ENCODE measurements around the gene FGFR2.

Gene FGFR2

DNA sequence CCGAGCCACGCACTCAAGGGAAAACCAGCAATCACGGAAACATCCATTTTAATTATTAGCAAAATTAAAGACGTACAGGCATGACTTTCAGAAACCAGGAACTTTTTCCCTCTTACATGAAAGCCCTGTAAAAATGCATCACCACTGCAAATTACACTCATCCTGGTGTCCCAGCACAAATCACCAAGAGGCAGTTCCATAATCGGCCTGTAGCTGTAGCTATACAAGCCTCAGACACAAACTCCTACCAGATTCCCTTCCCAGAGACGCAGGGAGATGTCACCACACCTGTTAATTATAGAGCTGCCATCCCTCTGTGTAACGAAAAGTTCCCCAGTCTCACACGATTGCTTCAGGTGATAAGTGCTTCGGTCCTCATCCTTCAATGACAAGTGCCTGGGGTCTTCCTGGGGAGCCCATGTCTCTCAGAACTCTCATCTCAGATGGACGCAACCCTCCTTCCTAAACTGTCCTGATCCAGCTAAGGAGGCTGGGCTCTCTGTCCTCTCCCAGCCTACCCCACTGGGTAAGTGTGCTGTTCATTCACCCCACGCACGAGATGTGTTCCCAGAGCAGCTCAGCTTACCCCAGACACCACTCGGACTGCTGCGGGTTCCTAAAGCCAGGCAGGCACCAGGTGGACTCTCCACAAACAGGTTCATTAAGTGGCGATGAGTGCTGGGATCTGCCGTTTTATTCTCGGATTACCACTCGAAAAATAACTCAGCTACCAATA lies 5.9 kb downstream of the FGFR2 start:
- no peak for DNase-seq (ENCODE audit: low read depth in 2 of 3, low spot score in 2 of 3)

DNA sequence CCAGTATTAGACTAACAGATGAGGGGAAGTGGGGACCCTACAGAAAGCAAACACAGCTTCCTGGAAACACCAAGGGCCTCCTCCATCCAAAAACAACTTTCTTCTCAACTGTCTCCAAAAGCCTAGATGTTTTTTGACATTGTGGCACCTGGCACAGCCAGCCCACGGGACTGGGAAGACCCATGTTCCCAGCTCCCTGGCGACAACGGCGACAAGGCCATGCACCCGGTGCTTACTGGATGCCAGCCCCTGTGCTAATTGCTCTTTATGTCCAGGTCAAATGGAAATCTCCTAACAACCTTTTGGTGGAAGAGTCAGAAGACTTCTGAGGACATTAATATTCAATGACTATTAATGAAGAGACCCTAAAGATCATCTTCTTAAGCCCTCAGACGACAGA lies 7.1 kb downstream of the FGFR2 start:
- DNase-seq (ENCODE audit: low read depth in 2 of 3, low spot score in 2 of 3): no peak

DNA sequence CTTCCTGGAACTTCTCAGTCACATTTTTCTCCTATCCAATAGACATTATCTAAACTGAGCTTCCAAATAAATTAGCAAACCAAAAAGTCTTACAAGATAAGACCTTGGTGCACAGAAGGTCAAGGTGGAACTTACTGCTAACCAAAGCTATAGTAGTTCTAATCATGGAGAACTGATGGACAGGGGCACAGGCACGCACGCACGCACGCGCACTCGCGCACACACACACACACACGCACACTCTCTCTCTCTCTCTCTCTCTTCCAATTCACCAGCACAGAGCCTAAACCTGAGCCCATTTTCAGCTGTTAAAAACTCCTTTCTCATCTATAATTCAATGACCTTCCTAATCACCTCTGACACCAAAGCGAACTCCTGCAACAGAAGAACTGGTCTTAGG lies 7.5 kb downstream of the FGFR2 start:
- DNase-seq (ENCODE audit: low read depth in 2 of 3, low spot score in 2 of 3): no peak

DNA sequence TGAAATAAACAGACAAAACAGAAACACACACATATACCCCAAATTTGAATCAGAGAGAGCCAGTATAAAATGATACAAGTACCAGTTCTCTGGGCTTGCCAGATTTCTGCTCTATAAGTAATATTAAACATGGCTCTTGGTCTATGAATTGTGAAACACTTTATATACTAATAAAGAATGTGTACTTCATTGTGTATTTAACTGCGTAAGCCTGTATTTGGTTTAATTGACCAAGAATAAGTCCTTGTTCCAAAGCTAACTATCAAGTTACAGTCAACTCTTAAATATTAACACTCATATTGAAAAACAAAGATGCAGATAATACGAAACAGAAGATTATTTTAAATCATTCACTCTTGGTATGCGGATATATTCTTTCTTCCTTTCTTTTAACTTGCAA lies 8.7 kb downstream of the FGFR2 start:
- DNase-seq (ENCODE audit: low read depth in 2 of 3, low spot score in 2 of 3): no peak

DNA sequence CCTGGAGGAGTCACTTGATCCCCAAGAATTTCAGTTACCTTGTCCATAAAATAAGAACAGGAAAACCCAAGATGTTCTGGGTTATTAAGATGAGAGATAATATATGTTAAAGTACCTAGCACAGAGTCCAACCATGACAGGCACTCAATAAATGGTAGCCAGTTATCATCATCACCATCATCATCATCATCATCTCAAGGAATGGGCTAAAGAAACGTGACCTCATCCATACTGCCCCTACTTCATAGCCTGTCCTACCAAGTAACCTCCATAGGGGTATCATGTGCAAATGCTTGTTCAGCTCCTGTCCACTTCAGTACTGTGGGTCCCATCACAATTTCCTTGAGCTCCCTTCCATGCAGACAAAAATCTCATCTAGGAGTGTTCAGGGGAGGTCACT lies 14.4 kb downstream of the FGFR2 start:
- no peak for DNase-seq (ENCODE audit: low read depth in 2 of 3, low spot score in 2 of 3)

DNA sequence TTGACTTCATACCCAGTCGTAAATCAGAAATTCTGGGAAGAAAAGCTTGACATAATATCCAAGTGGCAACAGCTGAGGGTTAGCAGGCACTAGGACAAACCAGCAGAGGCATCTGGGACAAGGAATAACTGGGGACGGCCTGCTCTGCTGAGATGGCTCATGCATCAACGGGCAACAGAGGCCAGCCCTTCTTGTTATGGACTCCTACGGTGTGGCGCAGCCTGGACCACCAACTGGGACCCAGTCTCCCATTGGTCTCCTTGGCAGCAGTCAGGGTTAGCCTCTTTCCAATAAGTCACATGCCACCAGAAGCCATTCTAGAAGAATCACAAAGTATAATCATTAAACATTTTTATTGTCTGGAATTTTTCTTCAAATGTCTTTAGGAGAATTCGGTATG lies 15.0 kb downstream of the FGFR2 start:
- DNase-seq (ENCODE audit: low read depth in 2 of 3, low spot score in 2 of 3): no peak

DNA sequence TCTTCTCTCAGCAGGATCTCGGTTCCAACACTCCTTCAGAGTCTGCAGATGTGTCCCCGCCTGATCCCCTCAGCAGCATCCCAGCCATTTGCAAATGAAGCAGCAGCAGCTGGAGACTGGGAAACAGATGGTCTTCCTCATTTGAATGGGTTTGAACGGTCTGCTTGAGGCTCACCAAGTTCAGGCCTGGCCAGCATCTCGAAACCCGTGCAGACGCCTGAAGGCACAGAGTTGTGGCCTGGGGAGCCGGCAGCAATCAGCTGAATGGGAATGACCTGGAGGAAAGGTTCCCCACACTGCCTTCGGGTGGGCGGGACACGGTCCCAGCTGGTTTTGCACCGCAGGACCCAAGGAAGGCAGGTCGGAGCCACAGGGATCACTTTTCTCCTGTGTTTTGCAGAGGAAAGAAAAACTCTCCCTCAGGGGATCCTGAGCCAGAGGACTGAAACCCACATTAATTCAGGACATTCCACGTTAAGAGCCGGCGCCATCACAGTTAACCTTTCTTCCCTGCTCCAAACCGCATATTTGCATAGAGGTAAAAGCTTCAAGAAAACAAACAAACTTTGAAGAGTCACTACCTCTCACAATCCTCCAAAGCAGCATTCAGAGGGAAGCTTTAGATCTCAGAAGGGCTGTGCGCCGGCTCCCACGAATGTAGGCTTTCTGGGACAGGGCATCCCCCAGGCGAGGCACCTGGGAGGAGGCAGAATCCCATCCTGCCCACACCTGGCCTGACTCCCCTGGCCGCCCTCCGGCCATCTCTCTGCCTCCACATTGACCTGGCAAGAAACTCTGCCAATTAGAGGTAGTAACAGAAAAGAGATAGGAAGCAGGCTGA lies 17.7 kb downstream of the FGFR2 start:
- DNase-seq (ENCODE audit: low read depth in 2 of 3, low spot score in 2 of 3): no peak

DNA sequence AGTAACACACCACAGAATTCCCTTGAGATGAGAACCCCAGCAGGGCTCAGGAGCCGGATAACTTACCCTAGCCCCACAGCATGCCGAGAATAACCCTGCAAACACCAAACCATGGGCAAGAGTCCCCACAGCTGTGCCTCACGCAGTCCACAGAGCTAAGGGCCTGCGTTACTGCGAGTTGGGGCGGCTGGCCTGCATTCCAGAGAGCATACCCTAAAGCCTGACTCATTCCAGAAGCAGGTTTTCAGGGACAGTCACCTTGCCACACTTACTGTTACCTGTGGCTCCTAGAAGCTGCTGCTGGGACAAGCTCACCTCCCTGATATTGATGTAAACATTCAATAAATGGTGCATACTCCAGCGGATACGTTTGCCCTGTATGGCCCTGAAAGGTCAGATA lies 18.6 kb downstream of the FGFR2 start:
- no peak for DNase-seq (ENCODE audit: low read depth in 2 of 3, low spot score in 2 of 3)

DNA sequence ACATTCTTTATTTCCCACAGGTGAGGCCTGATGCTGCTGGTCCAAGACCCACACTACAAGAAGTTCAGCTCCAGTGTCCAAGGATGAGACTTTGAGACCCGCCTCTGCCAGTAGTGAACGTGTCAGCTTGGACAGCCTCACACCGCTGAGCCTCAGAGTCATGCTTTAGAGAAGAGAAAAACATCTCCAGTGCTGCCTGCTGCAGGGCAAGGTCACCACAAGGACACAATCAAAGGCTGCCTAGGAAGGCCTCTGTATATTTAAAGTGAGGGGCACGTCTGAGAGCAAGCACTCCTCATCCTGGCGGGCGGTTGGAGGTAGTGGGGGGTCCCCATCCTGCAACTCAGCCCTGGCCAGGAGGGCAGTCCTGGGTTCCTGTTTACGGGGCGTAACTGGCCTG lies 19.3 kb downstream of the FGFR2 start:
- no peak for DNase-seq (ENCODE audit: low read depth in 2 of 3, low spot score in 2 of 3)

DNA sequence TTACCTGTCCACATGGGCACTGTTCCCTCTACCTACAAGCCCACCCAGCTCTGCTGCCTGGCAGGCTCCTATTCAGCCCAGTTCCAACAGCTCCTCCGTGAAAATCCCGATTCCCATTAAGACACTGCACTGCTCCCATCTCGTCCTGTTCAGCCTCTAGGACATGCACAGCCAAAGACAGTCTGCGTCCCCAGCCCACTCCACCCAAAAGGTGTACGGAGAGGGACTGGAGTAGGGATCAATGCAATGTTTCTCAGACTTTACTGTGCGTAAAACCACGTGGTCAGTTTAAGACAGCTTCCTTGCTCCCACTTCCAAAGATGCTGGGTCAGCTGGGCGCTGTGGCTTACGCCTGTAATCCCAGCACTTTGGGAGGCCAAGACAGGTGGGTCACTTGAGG lies 19.9 kb downstream of the FGFR2 start:
- no peak for DNase-seq (ENCODE audit: low read depth in 2 of 3, low spot score in 2 of 3)

DNA sequence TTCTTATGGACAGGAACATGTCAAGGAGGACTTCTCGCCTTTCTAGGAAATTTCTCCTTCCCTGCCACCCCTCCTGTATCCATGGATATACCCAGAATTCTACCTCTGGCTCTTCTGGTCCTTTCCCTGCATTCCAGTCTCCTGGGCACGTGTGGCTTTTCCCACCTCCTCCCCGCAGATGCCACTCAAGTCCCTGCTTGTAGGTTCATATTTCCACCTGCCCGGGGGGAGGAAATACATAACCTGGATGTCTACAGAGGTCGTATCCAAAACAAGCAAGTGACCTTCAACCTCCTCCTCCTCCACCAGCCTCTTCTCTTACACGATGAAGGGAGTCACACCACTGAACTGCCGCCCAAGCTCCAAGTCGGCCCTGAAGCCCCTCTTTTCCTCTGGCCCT lies 20.7 kb downstream of the FGFR2 start:
- DNase-seq (ENCODE audit: low read depth in 2 of 3, low spot score in 2 of 3): no peak

DNA sequence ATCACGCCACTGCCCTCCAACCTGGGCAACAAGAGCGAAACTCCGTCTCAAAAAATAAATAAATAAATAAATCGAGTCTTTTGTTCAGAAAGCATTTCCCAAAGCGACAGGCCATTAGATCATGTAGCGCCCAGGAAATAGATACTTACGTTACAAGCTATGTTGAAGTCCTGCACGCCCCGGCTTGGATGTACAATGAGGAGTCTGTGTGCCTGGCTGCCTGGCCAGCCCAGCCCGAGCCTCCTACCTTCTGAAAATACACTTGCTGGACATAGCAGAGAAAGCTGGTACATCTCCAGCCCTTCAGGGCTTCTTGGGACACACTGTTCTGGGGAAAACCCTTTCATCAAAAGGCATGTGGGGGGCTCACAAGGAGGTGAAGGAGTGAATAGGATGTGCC lies 22.1 kb downstream of the FGFR2 start:
- no peak for DNase-seq (ENCODE audit: low read depth in 2 of 3, low spot score in 2 of 3)

DNA sequence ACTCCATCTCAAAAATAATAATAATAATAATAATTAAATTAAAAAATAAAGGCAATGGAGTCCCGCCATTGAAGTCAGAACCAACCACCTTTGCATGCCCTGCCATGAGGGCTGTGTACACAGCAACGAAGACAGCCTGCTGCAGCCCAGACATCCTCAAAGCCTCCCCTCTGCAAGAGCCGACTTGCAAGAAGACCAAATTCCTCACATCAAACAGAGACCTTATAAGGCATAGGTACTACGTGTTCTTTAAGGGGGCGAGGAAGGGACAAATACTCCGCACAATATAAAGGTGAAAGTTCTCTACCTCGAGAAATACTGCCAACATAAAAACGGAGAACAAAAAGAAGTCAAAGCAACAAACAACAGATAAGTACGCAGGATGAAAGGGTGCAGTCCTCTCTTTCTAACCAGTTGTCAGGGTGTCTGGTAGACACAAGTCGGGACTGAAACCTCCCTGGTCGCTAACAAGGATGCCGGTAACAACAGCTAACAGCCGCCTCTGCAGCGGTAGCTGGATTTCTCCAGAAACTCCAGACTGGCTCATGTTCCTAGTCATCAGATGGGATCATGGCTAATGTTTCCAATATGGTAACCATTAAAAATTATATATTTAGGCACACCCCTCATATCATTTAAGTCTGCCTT lies 23.6 kb downstream of the FGFR2 start:
- no peak for DNase-seq (ENCODE audit: low read depth in 2 of 3, low spot score in 2 of 3)

DNA sequence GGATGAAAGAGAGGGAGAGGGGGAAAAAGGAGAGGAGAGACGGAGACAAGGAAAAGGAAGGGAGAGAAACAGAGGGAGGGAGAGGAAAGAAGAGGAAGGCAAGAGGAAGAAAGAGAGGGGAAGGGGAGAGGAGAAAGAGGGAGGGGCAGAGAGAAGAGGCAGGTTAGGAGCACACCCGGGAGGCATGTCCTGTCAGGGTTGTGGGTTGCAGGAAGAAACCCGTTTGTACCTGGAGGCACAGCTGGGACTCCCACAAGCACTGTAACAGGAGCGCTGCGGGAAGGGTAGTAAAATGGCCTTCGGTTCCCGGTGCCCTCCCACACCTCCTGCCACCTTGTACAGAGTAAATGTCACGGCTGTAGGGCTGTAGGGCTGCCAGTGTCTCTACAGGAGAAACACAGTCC lies 24.7 kb downstream of the FGFR2 start:
- DNase-seq (ENCODE audit: low read depth in 2 of 3, low spot score in 2 of 3): no peak

DNA sequence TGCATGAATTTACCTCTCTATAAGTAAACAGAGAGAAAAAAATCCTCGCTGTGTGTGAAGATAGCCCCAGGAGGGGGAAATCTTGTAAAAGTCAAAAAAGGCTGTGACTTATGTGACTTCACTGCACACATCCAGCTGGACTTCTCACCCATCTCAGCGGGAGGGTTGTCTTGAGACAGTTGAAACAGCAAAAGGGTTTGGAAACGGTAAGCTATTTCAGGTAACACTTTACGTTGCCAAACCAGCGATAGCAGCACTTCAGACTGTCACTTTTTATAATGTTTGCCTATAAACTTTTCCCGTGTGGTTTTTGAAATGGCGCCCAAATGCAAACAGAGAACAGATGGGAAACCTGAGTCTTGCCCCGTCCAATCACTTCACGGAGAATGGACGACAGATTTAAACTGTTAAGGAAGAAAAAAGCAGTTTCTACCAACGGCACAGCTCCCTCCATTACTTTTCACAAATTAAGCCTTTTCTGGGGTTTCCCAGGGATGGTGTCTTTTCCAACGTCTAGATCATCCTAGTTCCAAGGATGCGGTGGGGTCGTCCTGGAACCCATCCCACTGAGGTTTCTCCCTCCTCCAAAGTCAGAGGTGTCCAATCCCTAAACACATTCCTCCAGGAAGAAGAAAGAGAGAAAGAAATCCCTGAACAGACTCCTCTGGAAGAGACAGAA lies 25.2 kb downstream of the FGFR2 start:
- no peak for DNase-seq (ENCODE audit: low read depth in 2 of 3, low spot score in 2 of 3)

DNA sequence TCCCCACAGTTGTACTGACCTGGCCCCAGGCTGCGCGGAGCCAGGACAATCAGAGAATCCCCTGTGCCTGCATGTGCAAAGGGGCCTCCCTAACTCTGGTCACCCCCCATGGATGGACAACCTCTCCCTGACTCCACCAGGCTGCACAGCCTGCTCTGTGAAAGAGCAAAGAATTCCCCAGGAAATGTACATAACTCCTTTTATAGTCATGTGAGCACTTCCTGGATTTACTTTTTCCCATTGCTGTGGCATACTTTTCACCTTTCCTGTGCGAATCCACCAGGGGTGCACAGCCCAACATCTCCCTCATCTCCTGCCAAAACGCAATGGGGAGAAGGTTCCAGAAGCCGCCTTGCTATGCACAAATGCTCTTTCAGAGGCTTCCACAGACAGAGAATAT lies 27.9 kb downstream of the FGFR2 start:
- DNase-seq (ENCODE audit: low read depth in 2 of 3, low spot score in 2 of 3): no peak

DNA sequence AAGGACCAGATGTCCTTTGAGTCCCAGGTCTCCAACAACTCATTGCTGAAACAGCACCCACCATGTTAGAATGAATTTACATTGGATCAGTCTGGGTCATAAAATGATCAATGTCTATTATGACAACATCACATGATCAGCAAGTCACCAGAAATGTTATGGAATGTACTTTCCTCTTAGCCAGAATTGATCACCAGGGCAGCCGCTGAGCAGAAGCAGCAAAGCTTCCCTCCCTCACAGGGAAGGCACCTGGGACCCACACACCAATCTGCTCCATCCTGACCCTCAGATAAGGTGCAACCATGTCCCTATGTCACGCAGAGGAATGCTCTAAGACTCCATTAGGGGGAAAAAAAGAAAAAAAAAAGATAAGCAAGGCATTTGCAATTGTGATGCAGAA lies 30.0 kb downstream of the FGFR2 start:
- no peak for DNase-seq (ENCODE audit: low read depth in 2 of 3, low spot score in 2 of 3)

DNA sequence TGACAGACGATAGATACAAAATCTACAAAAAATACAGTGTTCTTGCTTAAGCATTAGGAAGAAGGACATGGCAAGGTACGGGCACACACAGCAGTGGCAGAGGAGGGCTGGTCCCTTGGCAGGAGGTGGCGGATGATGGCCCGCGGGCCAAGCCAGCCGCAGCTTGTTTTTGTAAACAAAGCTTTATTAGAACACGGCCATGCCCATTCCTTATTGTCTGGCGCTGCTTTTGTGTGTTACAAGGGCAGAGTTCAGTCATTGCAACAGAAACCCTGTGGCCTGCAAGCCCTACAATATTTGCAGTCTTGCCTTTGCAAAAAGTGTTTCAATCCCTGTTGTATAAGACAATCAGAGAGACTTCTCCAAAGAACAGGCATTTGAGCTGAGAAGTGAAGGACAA lies 30.7 kb downstream of the FGFR2 start:
- DNase-seq (ENCODE audit: low read depth in 2 of 3, low spot score in 2 of 3): no peak

DNA sequence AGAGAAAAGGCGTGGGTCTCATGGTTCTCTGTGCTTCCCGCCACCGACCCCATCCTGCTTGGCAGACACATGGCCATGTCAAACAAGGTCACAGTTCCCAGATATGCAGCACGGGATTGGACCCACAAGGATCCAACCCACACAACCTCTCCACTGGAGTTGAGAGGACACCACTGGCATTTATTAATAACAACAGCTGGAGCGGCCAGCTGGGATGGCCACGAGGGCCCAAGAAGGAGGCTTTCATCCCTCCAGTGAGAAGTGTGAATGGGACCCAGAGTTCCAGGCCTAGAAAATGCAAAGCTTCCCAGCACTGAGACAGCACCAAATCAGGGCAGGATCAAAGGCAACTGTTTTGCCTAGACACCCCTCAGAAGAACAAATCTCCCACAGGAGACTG lies 31.5 kb downstream of the FGFR2 start:
- no peak for DNase-seq (ENCODE audit: low read depth in 2 of 3, low spot score in 2 of 3)

DNA sequence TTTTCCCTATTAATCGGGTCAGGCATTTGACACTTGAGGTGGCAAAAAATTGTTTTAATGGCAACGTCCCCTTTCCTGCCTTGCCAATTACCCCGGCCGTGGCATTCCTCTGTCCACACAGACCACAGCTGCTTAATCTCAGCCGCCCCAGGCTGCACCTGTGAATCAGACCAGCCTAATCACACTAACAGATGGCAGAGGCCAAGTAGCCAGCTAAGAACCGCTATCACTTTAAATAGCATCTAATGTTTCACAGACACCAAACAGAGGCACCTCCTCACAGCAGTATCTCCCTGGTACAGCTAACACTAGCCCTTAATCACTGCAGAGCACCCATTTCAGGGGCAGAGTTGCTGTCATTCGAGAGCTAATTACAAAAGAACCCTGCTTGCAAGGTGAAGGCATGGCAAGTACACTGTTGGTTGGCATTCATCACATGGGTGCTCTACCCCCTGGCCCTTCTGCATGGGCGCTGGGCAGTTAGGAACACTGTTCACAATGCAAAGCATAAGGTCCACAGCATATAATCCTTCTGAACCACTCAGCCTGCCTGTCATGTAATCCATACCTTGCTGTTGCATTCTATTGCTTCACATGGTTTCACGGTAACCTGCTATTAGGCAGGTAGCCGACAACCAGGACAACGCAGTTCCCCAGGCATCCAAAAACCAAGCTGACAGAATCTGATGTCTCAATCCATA lies 38.8 kb downstream of the FGFR2 start:
- DNase-seq (ENCODE audit: low read depth in 2 of 3, low spot score in 2 of 3): no peak

DNA sequence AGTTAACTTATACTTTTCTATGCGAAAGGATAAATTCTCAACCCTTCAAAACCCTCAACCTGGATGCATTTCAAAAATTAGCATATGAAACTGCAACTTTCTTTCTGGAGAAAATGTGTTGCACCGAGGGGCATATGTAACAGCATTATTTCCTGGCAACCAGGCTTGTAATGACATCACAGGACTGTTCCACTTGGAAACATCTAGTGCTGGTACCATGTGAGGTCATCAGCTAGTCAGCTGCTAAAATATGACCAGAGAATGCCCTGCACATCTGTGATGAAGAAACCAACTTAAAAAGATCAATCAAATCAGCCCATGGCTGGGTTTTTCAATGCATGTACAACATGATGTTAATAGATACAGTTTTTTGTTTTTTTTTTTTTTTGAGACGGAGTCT lies 40.0 kb downstream of the FGFR2 start:
- no peak for DNase-seq (ENCODE audit: low read depth in 2 of 3, low spot score in 2 of 3)
